ENCODE results near the gene LCLAT1.

Gene LCLAT1

DNA sequence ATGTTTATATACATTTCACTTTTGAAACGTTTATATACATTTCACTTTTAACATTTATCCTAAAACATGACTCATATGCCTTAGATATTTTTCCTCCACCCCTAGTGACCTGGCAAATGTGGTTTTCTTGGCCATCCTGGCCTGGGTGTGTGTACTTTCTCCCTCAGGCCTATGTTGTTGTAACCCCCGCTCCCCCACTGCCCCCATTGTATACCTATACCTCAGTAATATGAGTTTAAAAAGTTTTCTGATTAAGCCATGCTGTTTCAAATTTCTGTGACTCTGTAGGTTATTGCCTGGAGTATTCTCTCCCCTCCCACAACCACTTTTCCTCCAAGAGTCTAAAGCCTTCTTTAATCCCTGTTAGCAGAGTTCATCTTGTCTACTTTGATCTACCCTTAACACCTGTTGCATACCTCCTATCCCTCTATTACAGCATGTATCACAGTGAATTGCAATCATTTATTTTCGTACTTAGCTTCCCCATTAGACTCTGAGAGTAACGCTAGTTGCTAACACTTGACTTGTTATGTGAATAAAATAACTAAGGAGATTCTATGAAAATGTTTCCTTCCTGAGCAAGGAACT, 67.9 kb downstream of the LCLAT1 start:
- no peak for TF ChIP-seq SIN3A (IDR thresholded peaks at IDR 0.05; ENCODE audit: borderline replicate concordance, insufficient read depth, low read length)
- TF ChIP-seq POLR2AphosphoS5 (IDR thresholded peaks at IDR 0.05; ENCODE audit: low read depth, low read length) = no peak
- TF ChIP-seq REST (IDR thresholded peaks at IDR 0.05; ENCODE audit: insufficient read depth in 1 of 2, low read depth in 2 of 2, low read length in 2 of 2) = no peak
- no peak for TF ChIP-seq TAF1 (IDR thresholded peaks at IDR 0.05; ENCODE audit: borderline replicate concordance, insufficient read depth, low read length)
- TF ChIP-seq FOXP2 (optimal IDR thresholded peaks at IDR 0.05; ENCODE audit: borderline replicate concordance, extremely low read depth, extremely low read length, insufficient read depth) = no peak

- TF ChIP-seq TAF1 (IDR thresholded peaks at IDR 0.05; ENCODE audit: borderline replicate concordance, insufficient read depth, low read length) (no peak), REST (IDR thresholded peaks at IDR 0.05; ENCODE audit: insufficient read depth in 1 of 2, low read depth in 2 of 2, low read length in 2 of 2) (no peak), SIN3A (IDR thresholded peaks at IDR 0.05; ENCODE audit: borderline replicate concordance, insufficient read depth, low read length) (no peak), POLR2AphosphoS5 (IDR thresholded peaks at IDR 0.05; ENCODE audit: low read depth, low read length) (no peak), FOXP2 (optimal IDR thresholded peaks at IDR 0.05; ENCODE audit: borderline replicate concordance, extremely low read depth, extremely low read length, insufficient read depth) (no peak)
These were observed 69.1 kb downstream of the LCLAT1 start for GRCh38 chr2:30516166-30516565.

- TF ChIP-seq REST (IDR thresholded peaks at IDR 0.05; ENCODE audit: insufficient read depth in 1 of 2, low read depth in 2 of 2, low read length in 2 of 2) (no peak), FOXP2 (optimal IDR thresholded peaks at IDR 0.05; ENCODE audit: borderline replicate concordance, extremely low read depth, extremely low read length, insufficient read depth) (no peak), TAF1 (IDR thresholded peaks at IDR 0.05; ENCODE audit: borderline replicate concordance, insufficient read depth, low read length) (no peak), SIN3A (IDR thresholded peaks at IDR 0.05; ENCODE audit: borderline replicate concordance, insufficient read depth, low read length) (no peak), POLR2AphosphoS5 (IDR thresholded peaks at IDR 0.05; ENCODE audit: low read depth, low read length) (no peak)
These were observed 72.8 kb downstream of the LCLAT1 start for GRCh38 chr2:30519796-30520195.

GRCh38 chr2:30522421-30522820, 75.4 kb downstream of the LCLAT1 start:
- TF ChIP-seq REST (IDR thresholded peaks at IDR 0.05; ENCODE audit: insufficient read depth in 1 of 2, low read depth in 2 of 2, low read length in 2 of 2) (no peak), FOXP2 (optimal IDR thresholded peaks at IDR 0.05; ENCODE audit: borderline replicate concordance, extremely low read depth, extremely low read length, insufficient read depth) (no peak), SIN3A (IDR thresholded peaks at IDR 0.05; ENCODE audit: borderline replicate concordance, insufficient read depth, low read length) (no peak), TAF1 (IDR thresholded peaks at IDR 0.05; ENCODE audit: borderline replicate concordance, insufficient read depth, low read length) (no peak), POLR2AphosphoS5 (IDR thresholded peaks at IDR 0.05; ENCODE audit: low read depth, low read length) (no peak)
